HG02885 (cell line): Measurements from ENCODE around the gene TNFSF8.

Experiments
- ATAC-seq: cut with Tn5 transposase; IDR thresholded peaks from one replicate; pipeline ENCODE4 v1.9.1; 2021; ENCODE audit warnings: mild to moderate bottlenecking; ENCODE audit not compliant: unreplicated experiment, poor library complexity

Gene TNFSF8, protein sequence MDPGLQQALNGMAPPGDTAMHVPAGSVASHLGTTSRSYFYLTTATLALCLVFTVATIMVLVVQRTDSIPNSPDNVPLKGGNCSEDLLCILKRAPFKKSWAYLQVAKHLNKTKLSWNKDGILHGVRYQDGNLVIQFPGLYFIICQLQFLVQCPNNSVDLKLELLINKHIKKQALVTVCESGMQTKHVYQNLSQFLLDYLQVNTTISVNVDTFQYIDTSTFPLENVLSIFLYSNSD

DNA sequence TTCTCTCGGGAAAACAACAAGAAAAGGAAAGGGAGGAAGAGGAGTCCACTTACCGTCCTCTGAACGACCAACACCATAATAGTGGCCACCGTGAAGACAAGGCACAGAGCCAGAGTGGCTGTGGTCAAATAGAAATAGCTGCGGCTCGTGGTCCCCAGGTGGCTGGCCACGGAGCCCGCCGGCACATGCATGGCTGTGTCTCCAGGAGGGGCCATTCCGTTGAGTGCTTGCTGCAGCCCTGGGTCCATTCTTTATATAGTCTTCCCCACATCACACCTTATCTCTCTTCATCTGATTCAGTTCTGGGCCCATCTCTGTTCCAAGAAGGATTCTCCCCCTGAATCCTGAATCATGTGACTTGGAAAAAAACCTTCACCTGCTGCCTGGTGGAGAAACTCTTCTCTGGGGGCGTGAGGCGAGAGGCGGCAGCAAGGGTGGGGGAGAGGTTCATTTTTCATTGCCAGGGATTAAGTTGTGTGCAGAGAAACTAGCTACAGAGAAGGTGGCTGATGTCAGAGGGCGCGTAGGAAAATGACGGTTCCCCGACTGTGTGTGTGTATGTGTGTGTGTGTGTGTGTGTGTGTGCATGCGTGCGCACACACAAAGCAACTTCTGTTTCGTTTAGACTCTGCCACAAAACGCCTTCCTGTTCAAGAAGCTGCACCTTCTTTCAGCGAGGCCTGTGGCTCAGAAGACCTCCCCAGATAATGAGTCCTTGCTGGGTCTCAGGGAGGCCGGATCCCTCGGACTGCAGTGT, at the start of gene TNFSF8:
TSS of gene TNFSF8 (minus strand) at position 536 of the 757 bp plus-strand sequence. CDS start at position 248, 288 bp downstream.
- ATAC-seq: no peak

DNA sequence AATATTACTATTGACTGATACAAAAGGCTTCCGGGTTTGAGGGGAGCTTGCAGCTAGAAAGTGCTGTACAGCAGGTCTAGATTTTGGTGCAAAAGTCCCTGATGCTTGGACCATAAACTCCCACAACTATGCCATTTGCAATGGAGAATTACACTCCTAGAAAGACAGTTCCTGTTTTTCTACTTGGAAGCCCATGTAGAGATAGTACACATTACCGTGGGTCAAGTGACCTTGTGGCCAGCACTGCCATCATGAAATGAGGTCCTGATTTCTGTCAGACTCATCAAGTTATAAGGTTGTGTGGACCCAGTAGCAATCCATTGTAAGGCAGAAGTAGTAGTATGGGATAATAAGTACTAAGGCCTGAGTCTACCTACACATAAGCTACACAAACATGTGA, 42.8 kb upstream of the TNFSF8 start:
- no peak for ATAC-seq

DNA sequence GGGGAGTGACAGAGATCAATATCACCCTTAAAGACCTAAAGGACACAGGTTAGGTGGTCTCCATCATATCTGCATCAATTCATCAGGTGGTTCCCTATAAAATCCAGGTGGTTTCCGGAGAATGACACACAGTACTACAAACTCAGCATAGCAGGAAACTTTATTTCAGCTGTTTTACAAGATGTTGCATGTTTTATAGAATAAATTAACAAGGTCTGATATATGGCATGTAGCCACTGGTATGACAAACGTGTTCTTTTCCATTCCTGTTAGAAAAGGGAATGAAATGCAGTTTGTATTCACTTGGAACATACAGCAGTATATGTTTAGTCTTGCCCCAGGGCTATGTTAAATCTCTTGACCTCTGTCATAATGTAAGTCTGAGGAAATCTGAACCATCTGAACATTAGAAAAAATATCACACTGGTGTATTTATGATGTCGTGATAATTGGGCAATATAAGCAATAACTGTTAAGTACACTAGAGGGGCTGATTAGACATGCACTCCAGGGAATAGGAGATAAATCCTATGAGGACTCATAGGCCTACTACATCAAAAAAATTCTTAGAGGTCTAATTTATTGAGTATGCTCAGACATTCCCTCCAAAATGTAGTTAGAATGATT, 42.2 kb upstream of the TNFSF8 start:
- no peak for ATAC-seq

DNA sequence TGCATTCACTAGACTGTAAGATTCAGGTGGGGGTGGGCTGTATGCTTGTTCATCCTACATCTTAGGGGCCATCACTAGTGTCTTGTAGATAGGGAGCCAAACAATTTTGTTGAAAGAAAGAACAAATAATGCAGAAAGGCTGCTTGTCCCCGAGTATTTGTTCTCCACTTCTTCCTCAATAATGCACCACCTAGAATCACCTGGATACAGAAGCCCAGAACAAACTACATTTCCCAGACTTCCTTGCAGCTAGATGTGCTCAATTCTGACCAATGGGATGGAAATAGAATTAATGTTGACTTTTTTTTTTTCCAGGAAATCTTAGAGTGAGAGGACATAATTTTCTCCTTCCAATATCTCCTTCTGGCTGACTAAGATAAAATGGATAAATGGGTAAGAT, 38.9 kb upstream of the TNFSF8 start:
- ATAC-seq: no peak

DNA sequence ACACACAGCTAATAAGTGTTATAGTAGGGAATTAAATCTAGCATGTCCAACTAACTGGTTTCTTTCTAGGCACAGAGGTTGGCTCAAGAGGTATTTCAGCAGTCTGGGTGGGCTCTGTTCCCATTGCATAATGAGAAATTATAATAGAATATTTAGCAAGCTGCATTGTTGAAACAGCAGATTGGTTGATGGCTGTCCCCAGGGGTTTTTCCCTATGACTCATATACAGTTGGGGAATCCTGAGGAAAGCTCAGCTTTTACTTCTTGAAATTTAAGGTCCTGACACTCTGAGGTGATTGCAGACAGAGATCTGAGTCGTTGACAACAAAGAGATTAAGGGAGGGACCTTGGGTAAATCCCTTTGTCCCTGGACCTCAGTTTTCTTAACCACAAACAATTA, 38.3 kb upstream of the TNFSF8 start:
- no peak for ATAC-seq

DNA sequence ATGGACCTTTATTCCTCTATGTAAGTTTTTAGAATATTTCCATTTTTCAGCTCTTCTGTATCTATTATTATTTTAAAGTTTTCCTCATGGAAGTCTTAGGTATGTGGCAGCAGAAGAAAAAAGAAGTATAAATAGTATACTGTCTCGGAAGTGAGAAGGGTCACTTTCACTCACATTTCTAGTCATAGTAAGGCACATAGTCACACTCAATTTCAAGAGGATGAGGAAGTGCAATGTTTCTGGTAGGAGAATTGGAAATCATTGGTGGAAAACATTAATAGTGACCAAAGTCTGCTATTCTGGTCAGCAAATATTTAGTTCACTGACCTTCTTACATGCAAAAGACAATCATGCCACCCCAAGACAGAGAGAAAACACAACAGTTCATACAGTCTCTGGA, 35.2 kb upstream of the TNFSF8 start:
- ATAC-seq: no peak

DNA sequence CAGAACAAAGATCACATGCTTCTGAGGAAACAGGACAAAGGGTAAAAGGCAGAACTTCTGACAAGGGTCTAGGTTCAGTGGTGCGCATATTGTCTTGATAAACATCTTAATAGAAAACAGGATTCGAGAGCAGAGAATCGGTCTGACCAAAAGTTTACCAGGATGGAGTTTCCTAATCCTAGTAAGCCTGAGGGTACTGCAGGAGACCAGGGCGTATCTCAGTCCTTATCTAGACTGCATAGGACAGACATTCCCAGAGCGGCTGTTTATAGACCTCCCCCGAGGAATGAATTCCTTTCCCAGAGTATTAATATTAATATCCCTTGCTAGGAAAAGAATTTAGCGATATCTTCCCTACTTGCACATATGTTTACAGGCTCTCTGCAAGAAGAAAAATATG, 32.4 kb upstream of the TNFSF8 start:
- no peak for ATAC-seq

DNA sequence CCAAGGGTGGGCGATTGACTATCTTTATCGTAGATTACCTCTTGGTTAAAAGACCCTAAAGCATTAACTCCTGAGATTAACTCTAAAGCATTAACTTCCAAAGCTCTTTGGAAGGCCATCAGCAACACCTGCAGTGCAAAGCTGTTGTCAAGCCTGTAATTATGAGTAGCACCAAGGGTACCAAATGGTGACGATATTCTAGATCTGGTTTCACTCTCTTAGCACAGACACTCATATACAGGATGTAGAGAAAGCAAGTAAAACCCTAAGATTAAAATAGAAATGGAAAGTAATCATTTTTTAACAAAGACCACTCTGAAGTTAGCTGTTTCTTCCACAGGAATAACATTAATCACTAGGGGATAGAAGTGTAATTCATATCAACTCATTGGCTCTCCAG, 29.9 kb upstream of the TNFSF8 start:
- no peak for ATAC-seq

DNA sequence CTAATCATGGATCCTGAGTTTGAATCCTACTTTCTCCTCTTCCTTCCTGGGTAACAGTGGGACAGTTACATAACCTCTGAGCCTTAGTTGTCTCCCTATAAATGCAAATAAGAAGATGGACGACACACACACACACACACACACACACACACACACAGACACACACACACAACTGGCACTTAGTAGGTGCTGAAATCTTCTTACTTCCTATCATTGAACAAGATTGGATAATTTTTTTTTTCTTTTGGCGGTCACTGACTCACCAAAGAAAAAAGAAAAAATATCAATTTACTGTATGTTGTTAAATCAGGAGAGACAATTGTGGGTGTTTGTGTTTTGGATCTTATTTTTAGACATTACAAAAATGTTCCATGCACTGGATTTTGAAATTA, 28.4 kb upstream of the TNFSF8 start:
- no peak for ATAC-seq

DNA sequence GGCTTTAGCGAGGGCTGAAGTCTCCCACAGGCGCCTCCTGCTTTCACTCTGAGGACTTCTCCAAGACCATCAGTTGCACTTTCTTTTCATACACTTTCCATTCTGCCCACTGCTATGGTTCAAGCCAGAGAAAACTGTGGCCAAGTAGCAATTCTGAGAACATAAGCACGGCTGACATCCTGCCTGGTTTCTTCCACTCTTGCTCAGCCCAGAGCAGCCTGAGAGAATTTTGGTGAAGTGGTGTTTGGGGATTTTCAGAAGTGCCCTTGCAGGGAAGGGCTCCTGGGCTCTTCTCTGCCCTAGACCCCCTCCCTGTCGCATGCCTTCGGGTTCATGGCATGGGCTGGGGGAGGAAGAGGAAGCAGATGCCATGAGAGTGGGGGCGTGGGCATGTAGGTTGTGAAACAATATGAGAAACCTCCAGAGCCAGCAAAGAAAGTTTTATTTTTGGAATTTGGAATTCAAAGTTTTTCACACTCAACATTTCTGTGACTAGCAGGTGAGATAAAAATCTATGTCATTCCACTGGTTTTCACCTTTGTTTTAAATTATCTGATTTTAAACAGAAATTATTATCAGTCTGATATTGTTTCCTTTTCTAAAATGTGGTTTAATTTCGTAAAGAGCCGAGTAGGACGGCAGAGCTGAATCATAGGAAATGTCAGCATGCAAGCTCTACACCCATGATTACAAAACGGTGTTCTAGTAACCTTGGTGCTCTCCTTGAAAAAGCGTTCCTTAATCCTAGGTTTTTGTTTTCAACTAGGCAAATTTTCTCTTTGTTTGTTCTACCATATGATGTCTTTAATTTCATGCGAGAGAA, 27.8 kb upstream of the TNFSF8 start:
- ATAC-seq: no peak

DNA sequence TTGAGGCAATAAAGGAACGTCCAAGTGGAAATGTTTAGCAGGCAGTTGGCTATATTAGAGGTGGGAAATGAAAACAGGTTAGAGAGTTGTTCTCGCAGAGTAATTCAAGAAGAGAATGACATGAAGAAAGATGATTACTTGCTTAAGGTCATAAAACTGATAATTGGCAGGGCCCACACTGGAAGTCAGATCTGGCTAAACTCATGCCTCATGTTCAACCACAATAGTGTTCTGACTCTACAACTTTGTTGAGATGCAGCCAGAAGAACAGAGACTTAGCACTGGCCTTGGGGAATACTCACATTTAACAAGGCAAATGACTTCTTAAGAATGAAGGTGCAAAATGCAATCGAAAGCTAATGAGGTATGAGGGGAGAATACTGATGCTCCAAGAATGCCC, 27.2 kb upstream of the TNFSF8 start:
- no peak for ATAC-seq

DNA sequence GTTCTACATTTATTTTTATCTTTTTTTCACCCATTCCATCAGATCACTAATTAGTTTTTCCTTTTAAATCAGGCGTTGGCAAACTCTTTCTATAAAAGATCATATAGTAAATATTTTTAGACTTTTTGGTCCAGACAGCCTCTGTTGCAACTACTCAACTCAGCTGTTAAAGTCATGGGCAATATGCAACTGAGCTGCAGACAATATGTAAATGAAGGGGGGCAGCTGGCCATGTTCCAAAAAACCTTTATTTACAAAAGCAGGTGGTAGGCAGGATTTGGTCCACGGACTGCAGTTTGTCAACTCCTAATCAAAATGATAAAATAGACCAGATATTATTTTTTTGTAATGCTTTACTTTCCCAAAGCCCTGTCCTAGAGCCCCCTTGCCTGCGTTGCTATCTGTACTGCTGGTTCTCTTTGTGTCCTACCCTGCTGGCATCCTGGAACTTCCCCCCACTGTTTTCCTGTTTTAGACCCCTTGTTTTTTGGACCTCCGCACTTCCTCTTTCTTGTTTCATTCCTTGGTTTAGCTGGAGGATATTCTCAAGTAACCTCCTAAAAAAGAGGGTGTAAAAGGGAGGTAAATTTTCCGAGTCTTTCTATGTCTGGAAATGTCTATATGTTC, 24.7 kb upstream of the TNFSF8 start:
- no peak for ATAC-seq

DNA sequence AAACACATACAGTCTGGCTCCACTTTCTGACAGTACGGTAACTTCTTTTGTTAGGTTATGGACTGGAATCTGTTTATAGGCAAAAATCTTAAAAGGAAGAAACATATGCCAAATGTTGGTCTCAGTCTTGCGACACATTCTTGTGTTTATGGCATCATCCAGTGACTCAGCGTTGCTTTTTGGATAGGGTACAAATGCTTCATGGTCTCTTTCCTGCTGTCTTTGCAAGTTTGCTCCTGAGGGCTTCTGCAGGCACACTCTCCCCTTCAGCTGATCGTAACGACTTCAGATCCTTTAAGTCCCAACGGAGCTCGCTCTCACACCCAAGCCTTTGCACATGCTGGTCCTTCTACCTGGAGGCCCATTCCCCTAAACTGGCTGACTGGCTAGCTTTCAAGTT, 23.6 kb upstream of the TNFSF8 start:
- ATAC-seq: no peak

DNA sequence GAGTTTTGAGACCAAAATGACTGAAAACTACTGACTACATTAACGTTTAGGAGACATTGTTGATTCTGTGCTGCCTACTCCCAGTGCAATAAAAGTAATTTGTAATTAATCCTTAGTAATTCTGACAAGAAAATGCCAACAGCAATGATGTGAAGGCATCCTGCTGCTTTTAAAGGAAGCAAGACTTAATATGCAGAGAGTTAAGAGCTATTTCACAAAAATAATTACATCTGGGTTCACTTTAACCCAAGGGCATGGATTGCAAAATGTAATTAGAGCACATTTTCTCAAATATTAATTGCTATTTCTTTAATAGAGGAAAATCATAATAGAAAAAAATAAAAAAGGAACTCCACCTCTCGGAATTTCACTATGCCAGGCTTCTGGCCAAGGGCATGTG, 22.7 kb upstream of the TNFSF8 start:
- no peak for ATAC-seq

DNA sequence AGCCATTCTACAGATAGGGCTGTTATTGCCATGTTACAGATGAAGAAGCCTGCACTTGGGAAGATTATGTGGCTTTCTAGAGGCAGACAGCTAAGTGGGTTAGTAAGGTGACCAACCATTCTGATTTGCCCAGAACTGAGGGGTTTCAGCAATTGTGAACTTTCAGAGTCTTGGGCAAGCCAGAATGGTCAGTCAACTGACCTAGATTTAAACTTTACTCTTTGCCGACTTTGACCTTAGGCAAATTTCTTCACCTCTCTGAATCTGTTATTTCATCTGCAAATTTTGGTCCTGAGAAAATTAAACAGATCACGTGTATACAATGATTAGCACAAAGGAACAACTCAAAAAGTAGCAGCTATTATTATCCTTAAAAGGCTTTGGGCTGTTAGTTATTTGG, 20.4 kb upstream of the TNFSF8 start:
- no peak for ATAC-seq

DNA sequence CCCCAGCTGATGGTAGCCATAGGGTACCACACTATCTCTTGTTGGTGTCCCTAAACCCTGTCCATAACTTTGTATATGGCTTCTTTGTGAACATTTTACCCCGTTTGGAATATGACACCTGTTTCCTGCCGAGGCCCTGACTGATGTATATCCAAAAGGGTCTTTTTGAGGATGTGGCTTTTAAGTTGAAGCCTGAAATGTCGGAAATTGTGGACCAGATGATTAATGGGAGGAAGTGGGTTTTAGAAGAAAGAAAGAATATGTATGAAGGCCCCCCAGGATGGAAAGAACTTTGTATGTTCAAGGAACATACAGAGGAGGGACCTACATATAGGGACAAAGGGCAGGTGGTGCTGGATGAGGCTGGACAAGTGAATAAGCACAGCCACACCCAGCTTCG, 16.7 kb upstream of the TNFSF8 start:
- no peak for ATAC-seq

DNA sequence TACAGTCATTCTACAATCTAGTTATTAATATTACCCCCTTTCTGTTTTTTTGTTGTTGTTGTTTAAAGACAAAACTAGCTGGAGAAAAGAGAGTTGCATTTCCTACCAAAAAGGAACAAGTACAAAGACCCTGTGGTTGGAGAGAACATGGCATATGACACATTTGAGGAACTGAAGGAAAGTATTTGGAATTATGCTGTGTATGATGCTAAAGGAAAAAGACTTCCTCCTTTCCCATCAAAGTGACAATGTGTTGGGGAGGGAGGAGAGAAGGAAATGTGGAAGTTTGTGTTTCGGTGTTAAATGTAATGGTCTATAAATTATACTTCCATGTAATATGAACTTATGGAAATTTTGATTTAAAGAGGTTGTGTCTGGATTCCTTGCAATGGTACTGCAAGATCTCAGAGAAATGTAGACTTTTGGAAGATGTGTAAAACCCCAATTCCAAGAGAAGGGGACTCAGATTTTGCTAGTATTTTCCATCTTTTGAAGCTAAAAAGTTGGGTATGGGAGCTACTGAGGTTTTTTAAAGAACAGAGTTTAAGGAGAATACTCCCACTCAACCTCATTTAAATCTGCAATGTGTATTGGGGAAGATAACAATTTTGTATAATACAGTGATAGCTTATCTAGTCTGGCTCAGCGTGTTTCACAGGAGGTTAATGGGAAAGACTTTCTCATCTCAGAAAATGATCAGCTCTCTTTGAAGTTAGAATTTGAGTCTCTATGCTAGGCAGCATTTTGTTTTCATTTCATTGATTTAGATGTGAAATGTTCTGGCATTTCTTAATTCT, 15.4 kb upstream of the TNFSF8 start:
- no peak for ATAC-seq

DNA sequence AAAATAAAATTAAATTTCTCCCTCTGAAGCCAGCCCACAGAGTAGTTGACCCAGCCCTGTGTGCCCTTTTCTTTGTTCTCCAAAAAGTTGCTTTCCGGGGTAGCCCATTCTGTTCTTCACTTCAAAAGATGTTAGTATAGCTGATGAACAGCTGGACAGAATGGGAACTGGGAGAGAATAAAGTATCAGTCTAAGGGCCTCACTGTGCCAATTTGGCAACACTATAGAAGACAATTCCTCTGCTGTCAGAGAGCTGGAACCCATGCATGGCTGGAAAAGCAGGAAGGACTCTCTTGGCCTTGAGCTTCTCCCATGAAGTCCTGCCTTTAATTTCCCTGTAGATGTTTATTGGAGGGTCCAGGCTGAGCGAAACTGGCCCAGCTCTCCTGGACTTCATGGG, 11.0 kb upstream of the TNFSF8 start:
- no peak for ATAC-seq

DNA sequence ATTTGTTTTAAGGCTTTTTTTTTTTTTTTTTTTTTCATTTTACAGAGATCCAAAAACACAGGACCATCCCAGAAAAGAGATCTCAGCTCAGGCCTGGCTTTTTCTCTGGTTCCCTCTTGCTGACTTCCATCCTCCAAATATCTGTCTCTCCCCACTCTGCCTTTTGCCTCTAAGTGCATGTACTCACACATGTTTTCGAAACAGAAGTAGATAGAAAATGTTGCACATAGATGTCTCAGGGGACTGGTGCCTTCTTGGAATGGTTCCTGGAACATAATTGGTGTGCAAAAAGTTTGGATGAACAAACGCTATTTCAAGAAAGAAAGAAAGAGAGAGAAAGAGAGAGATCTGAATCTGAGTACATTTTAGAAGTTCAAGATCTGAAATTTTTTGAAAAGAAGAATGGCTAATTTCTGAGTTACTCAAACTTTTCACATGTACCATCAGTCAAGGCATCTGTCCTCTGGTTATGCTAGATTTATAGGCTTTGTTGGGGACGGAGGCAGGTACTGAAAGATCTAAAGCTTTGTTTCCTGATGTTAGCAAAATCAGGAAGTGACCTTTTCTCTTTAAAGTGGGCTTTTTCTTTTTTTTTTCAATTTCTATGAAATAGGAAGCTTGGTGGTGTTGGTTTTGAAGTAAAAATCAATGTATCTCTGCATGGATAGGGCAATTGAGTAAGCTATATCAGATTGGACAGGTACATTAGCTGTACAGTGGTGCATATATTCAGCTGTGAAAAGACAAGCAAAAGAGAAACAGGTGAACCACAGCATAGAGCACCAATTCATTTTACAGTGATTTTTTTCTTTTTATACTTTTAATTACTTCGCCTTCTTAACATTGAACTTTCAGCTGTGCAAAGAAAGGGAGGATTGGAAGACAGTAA, 8.5 kb upstream of the TNFSF8 start:
- no peak for ATAC-seq
